ENCODE measurements around the gene PRRC2A. TPM values are rescaled to one million over a fixed set of nuclear protein-coding genes. Genes with fewer than 3 reads are reported as not detected.

PRRC2A gene
- total RNA-seq, 2 donors from 2014 or later, result 210 to 213 TPM

- H3K4me3 Mint-ChIP-seq, result peak overlapping the region; percentile 31
- peaks cover 14% of the 10 kb centered on the region for H3K36me3 Mint-ChIP-seq (ENCODE audit: low read depth)
- H3K27ac Mint-ChIP-seq, result peak overlapping the region; percentile 95
- ATAC-seq (no peak), DNase-seq (no peak)
- no peaks in the 10 kb centered on the region for H3K9me3 ChIP-seq (ENCODE audit: control insufficient read depth, low read length, poor library complexity, severe bottlenecking)
- peaks cover 32% of the 10 kb centered on the region for H3K4me1 Mint-ChIP-seq
- H3K27me3 Mint-ChIP-seq, result no peaks in the 10 kb centered on the region
Observed at GRCh38 chr6:31622684-31623091, 2.2 kb downstream of the PRRC2A start.

- DNase-seq (no peak), ATAC-seq (no peak)
- Mint-ChIP-seq H3K4me1 (peaks cover 33% of the 10 kb centered on the region), H3K27me3 (no peaks in the 10 kb centered on the region), H3K27ac (peak overlapping the region; percentile 34), H3K4me3 (no peak overlapping the region), H3K36me3 (ENCODE audit: low read depth) (peaks cover 14% of the 10 kb centered on the region)
- H3K9me3 ChIP-seq (ENCODE audit: control insufficient read depth, low read length, poor library complexity, severe bottlenecking), result no peaks in the 10 kb centered on the region
Observed at GRCh38 chr6:31624070-31624469, 3.6 kb downstream of the PRRC2A start.

GRCh38 chr6:31626952-31627351, 6.4 kb downstream of the PRRC2A start:
- peak overlapping the region; percentile 87 for H3K27ac Mint-ChIP-seq

GRCh38 chr6:31627690-31628287, 7.3 kb downstream of the PRRC2A start:
- H3K27ac Mint-ChIP-seq, result peak overlapping the region; percentile 87
- H3K27me3 Mint-ChIP-seq, result no peaks in the 10 kb centered on the region
- DNase-seq, result no peak
- H3K4me3 Mint-ChIP-seq, result no peak overlapping the region
- H3K9me3 ChIP-seq (ENCODE audit: control insufficient read depth, low read length, poor library complexity, severe bottlenecking), result no peaks in the 10 kb centered on the region
- ATAC-seq, result no peak
- peaks cover 19% of the 10 kb centered on the region for H3K4me1 Mint-ChIP-seq
- H3K36me3 Mint-ChIP-seq (ENCODE audit: low read depth), result peaks cover 18% of the 10 kb centered on the region

More at GRCh38 chr6:31626952-31627351, 6.4 kb downstream of the PRRC2A start:
- H3K27me3 Mint-ChIP-seq, result no peaks in the 10 kb centered on the region
- H3K36me3 Mint-ChIP-seq (ENCODE audit: low read depth), result peaks cover 16% of the 10 kb centered on the region
- no peak overlapping the region for H3K4me3 Mint-ChIP-seq
- H3K9me3 ChIP-seq (ENCODE audit: control insufficient read depth, low read length, poor library complexity, severe bottlenecking), result no peaks in the 10 kb centered on the region
- DNase-seq (no peak), ATAC-seq (no peak)
- peaks cover 27% of the 10 kb centered on the region for H3K4me1 Mint-ChIP-seq

- DNase-seq (no peak), ATAC-seq (no peak)
- no peaks in the 10 kb centered on the region for H3K9me3 ChIP-seq (ENCODE audit: control insufficient read depth, low read length, poor library complexity, severe bottlenecking)
- peaks cover 20% of the 10 kb centered on the region for H3K36me3 Mint-ChIP-seq (ENCODE audit: low read depth)
- peaks cover 17% of the 10 kb centered on the region for H3K4me1 Mint-ChIP-seq
- H3K27ac Mint-ChIP-seq, result no peak overlapping the region
- no peak overlapping the region for H3K4me3 Mint-ChIP-seq
- no peaks in the 10 kb centered on the region for H3K27me3 Mint-ChIP-seq
Observed at GRCh38 chr6:31629014-31629413, 8.5 kb downstream of the PRRC2A start.

- Mint-ChIP-seq H3K36me3 (ENCODE audit: low read depth) (peaks cover 20% of the 10 kb centered on the region), H3K4me3 (no peak overlapping the region), H3K27ac (no peak overlapping the region), H3K27me3 (no peaks in the 10 kb centered on the region), H3K4me1 (peaks cover 18% of the 10 kb centered on the region)
- DNase-seq, result no peak
- no peaks in the 10 kb centered on the region for H3K9me3 ChIP-seq (ENCODE audit: control insufficient read depth, low read length, poor library complexity, severe bottlenecking)
- no peak for ATAC-seq
Observed at GRCh38 chr6:31630177-31630934, 9.8 kb downstream of the PRRC2A start.

GRCh38 chr6:31631209-31631608, 10.7 kb downstream of the PRRC2A start:
- Mint-ChIP-seq H3K27ac (peak overlapping the region; percentile 43), H3K4me3 (peak overlapping the region; percentile 31), H3K4me1 (peaks cover 17% of the 10 kb centered on the region), H3K27me3 (no peaks in the 10 kb centered on the region), H3K36me3 (ENCODE audit: low read depth) (peaks cover 18% of the 10 kb centered on the region)
- DNase-seq (no peak), ATAC-seq (no peak)
- H3K9me3 ChIP-seq (ENCODE audit: control insufficient read depth, low read length, poor library complexity, severe bottlenecking), result no peaks in the 10 kb centered on the region

- H3K27ac Mint-ChIP-seq, result peak overlapping the region; percentile 43
- no peaks in the 10 kb centered on the region for H3K9me3 ChIP-seq (ENCODE audit: control insufficient read depth, low read length, poor library complexity, severe bottlenecking)
- no peak overlapping the region for H3K4me3 Mint-ChIP-seq
- no peak for DNase-seq
- peaks cover 17% of the 10 kb centered on the region for H3K4me1 Mint-ChIP-seq
- ATAC-seq, result no peak
- H3K36me3 Mint-ChIP-seq (ENCODE audit: low read depth), result peaks cover 18% of the 10 kb centered on the region
- no peaks in the 10 kb centered on the region for H3K27me3 Mint-ChIP-seq
Observed at GRCh38 chr6:31631681-31632278, 11.3 kb downstream of the PRRC2A start.

- ATAC-seq (no peak), DNase-seq (no peak)
- Mint-ChIP-seq H3K27me3 (no peaks in the 10 kb centered on the region), H3K4me3 (peak overlapping the region; percentile 63), H3K4me1 (peaks cover 17% of the 10 kb centered on the region), H3K36me3 (ENCODE audit: low read depth) (peaks cover 14% of the 10 kb centered on the region), H3K27ac (peak overlapping the region; percentile 66)
- no peaks in the 10 kb centered on the region for H3K9me3 ChIP-seq (ENCODE audit: control insufficient read depth, low read length, poor library complexity, severe bottlenecking)
Observed at GRCh38 chr6:31632279-31632946, 11.9 kb downstream of the PRRC2A start.

- H3K4me3 Mint-ChIP-seq, result no peak overlapping the region
- DNase-seq, result no peak
- H3K9me3 ChIP-seq (ENCODE audit: control insufficient read depth, low read length, poor library complexity, severe bottlenecking), result no peaks in the 10 kb centered on the region
- no peaks in the 10 kb centered on the region for H3K27me3 Mint-ChIP-seq
- peaks cover 11% of the 10 kb centered on the region for H3K36me3 Mint-ChIP-seq (ENCODE audit: low read depth)
- peak overlapping the region; percentile 66 for H3K27ac Mint-ChIP-seq
- H3K4me1 Mint-ChIP-seq, result peaks cover 9% of the 10 kb centered on the region
- no peak for ATAC-seq
Observed at GRCh38 chr6:31633447-31633846, 12.9 kb downstream of the PRRC2A start.

GRCh38 chr6:31634131-31634530, 13.6 kb downstream of the PRRC2A start:
- peaks cover 9% of the 10 kb centered on the region for H3K4me1 Mint-ChIP-seq

GRCh38 chr6:31634969-31635575, 14.6 kb downstream of the PRRC2A start:
- H3K9me3 ChIP-seq (ENCODE audit: control insufficient read depth, low read length, poor library complexity, severe bottlenecking), result no peaks in the 10 kb centered on the region
- no peaks in the 10 kb centered on the region for H3K27me3 Mint-ChIP-seq
- ATAC-seq (no peak), DNase-seq (no peak)
- peaks cover 9% of the 10 kb centered on the region for H3K4me1 Mint-ChIP-seq
- H3K27ac Mint-ChIP-seq, result no peak overlapping the region
- H3K36me3 Mint-ChIP-seq (ENCODE audit: low read depth), result peaks cover 8% of the 10 kb centered on the region
- H3K4me3 Mint-ChIP-seq, result no peak overlapping the region

More at GRCh38 chr6:31634131-31634530, 13.6 kb downstream of the PRRC2A start:
- Mint-ChIP-seq H3K36me3 (ENCODE audit: low read depth) (peaks cover 11% of the 10 kb centered on the region), H3K27ac (peak overlapping the region; percentile 2), H3K27me3 (no peaks in the 10 kb centered on the region), H3K4me3 (no peak overlapping the region)
- no peaks in the 10 kb centered on the region for H3K9me3 ChIP-seq (ENCODE audit: control insufficient read depth, low read length, poor library complexity, severe bottlenecking)
- ATAC-seq, result no peak
- DNase-seq, result no peak

All from T-helper 17 cell (primary cell).